Measurements from ENCODE around the gene INO80C.
"Not testable (repeated sequence)": the region's sequence is repeated elsewhere in the genome, so short reads cannot be mapped to it uniquely, and the experiment has no call there.

Gene INO80C

DNA sequence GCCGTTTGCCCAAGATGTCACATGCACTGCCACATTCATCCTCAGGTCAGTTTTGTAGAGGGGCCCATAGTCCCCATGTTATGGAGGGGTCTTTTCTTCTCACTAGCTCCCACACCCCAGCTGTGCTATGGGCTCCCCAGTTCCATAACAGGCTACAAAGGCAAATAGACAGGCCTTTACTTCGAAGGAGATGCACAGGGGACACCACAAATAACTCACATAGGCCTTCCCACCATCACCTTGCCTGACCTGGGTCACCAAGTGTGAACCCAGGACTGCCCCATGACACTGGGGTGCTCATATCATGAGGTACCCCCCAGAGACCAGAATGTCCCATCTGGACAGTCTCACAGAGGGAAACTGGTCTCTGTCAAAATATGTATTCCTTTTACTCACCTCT is 15.0 kb upstream of the INO80C start:
- DNase-seq: no peak

GRCh38 chr18:35511833-35512232 is 14.1 kb upstream of the INO80C start:
- DNase-seq: no peak

- no peak for DNase-seq
These were observed 13.7 kb upstream of the INO80C start for GRCh38 chr18:35511428-35511827.

DNA sequence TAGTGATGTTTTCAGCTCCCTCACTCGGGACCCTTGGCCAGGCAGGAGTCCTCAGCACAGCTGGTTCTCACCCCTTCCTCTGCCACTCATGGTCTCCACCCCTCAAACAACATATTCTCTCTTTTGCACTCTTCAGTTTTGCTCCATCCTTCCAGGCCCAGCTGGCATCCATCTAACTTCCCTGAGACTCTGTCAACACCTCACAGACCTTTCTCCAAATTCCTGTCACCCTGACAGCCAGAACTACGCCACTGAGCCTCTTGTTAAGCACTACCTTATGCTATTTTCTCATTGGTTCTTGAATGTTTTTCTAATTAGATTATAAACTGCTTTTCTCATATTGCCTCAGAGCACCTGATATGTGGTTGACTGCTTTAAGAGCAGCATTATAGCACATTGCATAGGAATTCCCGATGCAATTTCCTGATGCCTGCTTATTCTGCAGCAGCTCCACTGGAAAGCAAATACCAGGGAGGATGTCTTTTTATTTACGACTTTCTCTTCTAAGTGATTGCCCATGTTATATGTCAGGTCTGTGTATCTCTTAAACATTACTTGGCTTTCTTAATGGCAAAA is 12.4 kb upstream of the INO80C start:
- no peak for DNase-seq

- no peak for DNase-seq
These were observed 11.1 kb upstream of the INO80C start for GRCh38 chr18:35508746-35509338.

- DNase-seq: no peak
These were observed 10.3 kb upstream of the INO80C start for GRCh38 chr18:35508030-35508429.

- DNase-seq: no peak
These were observed 9.9 kb upstream of the INO80C start for GRCh38 chr18:35507623-35508022.

DNA sequence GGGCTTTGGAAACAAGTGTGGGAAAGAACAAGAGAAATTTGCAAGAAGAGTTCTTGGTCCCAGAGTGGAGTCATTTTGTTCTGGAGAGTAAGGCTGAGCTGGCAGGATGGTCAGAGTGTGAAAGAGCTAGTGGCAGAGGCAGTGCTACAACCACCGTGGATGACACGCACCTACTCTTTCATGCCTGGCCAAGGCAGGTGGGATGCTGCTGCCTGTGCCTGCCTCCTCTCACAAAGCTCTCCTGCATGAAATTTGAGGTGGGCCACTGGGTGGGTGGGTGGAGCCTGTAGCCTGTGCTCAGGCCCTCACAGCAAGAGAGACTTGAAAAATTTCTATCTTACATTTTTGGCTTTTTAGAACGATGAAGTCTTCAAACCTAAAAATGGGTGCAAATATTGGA is 9.4 kb upstream of the INO80C start:
- DNase-seq: no peak

DNA sequence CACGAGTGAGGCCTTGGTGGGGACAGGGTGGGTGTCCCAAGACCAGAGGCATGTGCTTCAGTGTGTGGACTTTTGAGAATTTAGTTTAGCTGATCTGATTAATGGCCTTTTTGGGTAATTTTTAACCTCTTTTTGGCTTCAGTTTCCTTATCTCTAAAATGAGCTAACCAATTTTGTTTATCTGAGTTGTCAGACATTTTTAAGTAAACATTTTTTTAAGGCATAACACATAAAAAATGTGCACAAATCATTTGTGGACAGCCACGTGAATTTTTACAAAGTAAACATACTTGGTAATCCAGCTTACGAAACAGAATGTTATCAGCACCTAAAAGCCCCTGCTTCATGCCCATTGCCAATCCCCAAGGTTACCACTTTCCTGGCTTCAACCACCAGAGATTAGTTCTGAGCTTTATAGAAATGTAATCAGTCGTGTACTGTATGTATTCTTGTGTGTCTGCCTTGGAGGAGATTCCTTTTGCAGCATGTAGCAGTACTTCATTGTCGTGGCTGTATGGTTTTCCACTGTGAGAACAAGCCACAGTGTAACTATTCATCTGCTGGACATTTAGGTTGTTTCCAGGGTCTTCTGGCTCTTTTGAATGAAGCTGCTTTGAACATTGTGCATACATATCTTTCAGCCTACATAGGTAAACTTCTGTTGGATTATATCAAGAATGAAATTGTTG is 8.4 kb upstream of the INO80C start:
- DNase-seq: no peak

GRCh38 chr18:35504996-35505395 is 7.2 kb upstream of the INO80C start:
- DNase-seq: no peak

DNA sequence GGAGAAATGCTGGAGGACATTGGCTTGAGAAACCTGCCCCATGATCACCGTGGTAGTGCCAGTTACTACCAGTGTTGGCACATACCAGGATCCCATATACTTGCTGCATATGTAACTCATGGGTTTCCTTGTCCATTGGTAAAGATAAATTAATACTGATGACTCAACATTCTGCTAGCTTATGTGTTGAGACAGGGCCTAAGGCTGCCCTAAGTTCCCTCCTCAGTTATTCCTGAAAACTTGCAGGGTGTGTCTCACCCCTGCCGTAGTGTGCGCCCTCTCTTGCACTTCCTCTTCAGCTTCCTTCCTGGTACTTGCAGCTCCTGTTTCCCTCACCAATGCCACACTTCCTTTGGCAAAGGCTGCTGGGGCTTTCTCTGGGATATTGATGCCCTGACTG is 4.3 kb upstream of the INO80C start:
- no peak for DNase-seq

- DNase-seq: no peak
These were observed 3.6 kb upstream of the INO80C start for GRCh38 chr18:35501369-35501768.

DNA sequence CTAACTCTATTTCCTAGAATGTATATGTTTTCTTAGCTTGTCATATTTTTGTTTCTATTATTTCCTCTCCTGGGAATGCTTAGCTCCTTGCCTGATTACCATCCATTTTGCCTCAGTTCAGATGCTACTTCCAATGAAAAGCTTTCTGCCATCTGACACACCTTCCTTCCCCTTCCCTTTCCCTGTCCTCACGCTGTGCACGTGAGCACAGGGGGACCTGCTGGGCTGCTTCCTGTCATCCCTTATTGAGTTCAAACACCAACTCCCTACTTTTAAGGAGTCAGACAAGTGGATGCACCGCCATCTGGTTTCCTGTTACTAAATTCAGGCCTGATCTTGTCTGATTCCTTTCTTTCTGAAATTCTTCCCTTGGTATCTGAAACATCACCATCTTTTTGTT is 2.4 kb upstream of the INO80C start:
- DNase-seq: no peak

DNA sequence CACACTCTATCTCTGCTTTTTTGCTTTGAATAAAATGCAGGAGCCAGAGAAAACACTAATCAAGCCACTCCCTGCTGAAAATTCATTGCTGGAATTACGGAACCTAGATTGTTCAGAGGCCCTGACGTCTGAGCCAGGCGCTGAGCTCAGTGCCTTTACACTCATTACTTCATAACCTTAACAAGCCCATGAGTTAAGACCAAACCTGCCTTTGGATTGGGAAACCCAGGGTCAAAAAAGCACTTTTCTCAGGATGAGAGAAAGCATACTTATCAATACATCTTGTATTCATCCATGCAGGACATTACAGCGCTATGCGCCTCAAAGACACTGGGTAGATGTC is 762 bp downstream of the INO80C start:
- DNase-seq: no peak

- no peak for DNase-seq
These were observed 2.0 kb downstream of the INO80C start for GRCh38 chr18:35495536-35496314.

- no peak for DNase-seq
These were observed 3.2 kb downstream of the INO80C start for GRCh38 chr18:35494251-35495220.

DNA sequence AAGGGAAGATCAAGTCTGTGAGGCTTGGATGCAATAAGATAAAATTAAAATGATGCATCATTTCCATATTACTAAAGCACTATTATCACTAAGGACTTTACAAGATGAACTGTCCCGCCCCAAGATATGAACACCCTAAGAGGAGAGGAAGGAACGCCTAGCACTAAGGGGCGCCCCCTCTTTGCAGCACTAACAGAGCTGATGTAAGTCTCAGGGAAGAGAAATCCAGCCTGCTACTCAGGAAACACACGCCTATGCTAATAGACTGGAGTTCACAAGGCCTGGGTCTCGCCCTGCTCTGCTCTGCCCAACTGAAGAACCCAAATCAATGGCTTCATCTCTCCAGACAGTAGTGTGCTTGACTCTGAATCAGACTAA is 6.1 kb downstream of the INO80C start:
- no peak for DNase-seq

DNA sequence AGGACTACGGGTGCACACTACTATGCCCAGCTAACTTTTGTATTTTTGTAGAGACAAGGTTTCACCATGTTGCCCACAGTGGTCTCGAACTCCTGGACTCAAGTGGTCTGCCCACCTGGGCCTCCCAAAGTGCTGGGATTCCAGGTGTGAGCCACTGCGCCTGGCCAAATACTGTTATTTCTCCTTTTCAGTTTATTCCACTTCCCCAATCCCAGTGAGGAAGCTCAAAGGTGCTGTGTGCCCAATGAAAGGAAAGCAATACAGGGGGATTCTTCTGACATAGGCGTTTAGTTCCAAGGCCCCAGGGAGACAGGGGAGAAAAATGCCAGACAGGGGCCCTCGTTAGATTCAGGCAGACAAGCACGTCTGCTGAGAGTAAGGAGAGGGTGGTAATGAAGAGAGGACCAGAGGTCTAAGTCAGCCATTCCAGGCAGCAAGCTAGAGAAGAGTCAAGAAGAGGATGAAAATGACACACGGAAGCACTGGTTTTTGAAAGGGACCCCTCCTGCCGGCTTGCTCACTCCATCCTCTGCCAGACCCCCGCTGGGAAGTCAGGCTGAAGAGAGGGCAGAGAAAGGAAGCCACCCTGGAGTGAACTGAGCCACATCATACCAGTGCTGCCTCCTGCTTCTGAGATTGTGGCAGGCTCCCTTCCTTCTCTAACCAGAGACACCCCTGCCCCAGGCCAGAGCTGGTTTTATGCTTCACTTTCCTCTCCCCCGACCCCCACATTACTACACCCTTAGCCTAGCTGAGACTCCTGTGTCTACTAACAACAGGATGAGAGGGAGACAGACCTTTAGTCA is 6.7 kb downstream of the INO80C start:
- no peak for DNase-seq

DNA sequence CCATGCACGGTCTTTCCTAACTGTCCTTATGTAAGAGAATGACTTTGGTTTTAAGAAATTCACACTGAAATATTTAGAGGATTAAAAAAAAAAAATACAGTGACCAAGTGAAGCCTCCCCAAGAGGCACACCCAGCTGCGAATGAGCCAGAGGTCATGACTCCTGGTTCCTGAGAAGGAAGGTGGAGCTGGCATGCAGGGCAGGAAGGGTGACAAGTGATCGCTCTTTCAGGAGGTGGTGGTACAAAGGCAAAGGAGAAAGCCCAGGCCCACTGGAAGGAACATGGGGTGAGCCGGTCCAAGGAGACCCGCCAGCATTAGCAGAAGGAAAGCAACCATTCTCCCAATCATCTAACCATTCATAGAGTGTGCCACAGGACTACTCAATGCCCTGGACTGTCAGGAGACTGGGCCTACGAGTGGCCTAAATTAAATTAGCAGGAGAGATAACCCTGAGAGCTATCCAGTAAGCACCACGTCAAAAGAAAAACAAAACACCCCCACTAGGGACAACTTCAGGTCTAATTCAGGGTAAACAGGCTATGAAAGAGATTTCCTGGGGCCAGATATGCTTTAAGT is 7.8 kb downstream of the INO80C start:
- DNase-seq: no peak

DNA sequence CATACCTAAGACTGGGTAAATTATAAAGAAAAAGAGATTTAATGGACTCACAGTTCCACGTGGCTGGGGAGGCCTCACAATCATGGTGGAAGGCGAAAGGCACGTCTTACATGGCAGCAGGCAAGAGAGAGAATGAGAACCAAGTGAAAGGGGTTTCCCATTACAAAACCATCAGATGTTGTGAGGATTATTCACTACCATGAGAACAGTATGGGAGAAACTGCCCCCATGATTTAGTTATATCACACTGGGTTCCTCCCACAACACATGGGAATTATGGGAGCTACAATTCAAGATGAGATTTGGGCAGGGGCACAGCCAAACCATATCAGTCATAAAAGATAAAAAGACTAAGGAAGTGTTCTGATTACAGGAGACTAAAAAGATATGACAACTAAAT is 8.5 kb downstream of the INO80C start:
- DNase-seq: not testable (repeated sequence)

- DNase-seq: not testable (repeated sequence)
These were observed 9.4 kb downstream of the INO80C start for GRCh38 chr18:35488396-35488795.

- not testable (repeated sequence) for DNase-seq
These were observed 10.2 kb downstream of the INO80C start for GRCh38 chr18:35487525-35487924.
